ENCODE results near the gene CPTP. TPM values are rescaled to one million over a fixed set of nuclear protein-coding genes. Genes with fewer than 3 reads are reported as not detected.

CPTP gene
- polyA plus RNA-seq, 6 donors from 2014 or later, result 7.9 to 16.9 (median 10.7) TPM

DNA sequence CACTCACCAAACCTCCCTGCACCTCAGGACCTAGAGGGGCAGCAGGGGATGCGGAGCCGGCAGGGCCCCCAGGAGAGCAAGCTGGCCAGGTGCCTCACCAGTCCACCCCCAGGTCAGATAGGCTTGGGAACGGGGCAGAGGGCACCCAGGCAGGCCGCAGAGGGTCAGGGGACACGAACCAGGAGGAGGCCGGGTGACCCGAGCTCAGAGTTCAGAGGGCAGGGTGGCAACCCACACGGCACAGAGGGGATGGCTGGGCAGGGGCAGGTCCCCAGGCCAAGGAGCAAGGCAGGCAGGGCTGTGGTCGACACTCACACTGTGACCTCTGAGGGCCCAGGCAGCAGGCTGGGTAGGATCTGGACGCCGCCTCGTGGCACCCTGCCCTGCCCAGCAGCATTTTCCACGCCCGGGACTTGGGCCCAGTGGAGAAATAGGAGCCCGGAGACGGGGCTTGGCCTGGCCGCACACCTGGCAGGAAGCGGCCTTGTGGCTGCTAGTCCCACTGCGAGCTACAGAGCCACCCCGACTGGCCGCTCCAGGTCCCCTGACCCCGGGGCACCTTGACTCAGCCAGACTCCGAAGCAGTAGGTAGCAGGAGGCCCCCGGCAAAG lies 19.3 kb downstream of the CPTP start:
- Mint-ChIP-seq H3K27ac (no peak overlapping the region), H3K36me3 (no peaks in the 10 kb centered on the region), H3K4me1 (peaks cover 3 to 16% (median 15%) of the 10 kb centered on the region in 3 donors), H3K9me3 (no peaks in the 10 kb centered on the region), H3K4me3 (no peak overlapping the region), H3K27me3 (no peaks in the 10 kb centered on the region)
- ATAC-seq (ENCODE audit: low read depth in 2 of 2), result no peak
- DNase-seq, result no peak

DNA sequence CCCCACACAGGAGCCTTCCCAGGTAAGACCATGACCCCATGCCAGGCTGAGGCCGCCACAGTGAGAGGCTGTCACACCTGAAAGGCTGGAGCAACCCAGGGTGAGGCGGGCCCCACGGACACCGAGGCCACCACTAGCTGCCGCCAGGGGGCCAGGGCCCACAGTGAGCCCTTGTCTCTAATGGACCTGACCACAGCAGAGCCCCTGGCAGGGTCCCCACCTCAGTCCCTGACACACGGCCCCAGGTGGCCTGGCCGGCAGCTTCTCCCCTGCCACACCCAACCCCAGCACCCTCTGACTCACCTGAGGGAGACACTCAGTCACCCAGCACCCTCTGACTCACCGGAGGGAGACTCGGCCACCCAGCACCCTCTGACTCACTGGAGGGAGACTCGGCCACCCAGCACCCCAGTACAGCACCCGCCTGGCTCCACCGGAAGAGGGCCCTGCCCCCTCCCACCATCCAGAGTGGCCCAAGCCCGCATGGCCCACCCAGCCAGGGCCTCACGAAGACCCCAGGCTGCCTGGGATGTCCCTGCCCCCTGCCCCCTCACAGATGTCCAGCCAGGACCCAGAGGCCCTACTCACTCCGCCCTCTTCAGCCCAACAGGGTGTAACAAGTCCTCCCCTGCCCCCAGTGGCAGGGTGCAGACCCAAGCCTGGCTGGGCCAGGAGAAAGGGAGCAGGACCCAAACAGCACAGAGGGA lies 20.2 kb downstream of the CPTP start:
- H3K9me3 Mint-ChIP-seq, result no peaks in the 10 kb centered on the region

DNA sequence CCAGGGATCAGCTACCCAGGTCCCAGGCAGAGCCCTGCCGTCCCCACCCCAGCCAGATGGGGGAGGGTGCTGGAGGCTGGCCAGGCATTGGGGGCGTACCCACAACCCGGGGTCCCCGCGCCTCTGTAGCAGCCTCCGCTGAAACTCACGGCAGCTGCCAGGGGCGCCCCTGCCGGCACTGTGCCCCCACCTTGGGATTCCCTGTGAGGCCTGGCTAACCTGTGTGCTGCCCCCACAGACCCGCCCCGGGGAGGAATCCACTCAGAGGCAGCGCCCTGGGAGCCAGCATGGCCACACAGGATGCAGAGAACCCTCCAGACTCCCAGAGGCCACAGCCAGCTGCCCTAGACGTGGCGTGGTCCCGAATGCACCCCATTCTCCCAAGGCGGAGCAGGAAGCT lies 20.8 kb downstream of the CPTP start:
- H3K27ac Mint-ChIP-seq, result no peak overlapping the region
- no peak overlapping the region for H3K4me3 Mint-ChIP-seq
- ATAC-seq (ENCODE audit: low read depth in 2 of 2) (no peak), DNase-seq (no peak)
- no peaks in the 10 kb centered on the region for H3K36me3 Mint-ChIP-seq
- peaks cover 3 to 16% (median 15%) of the 10 kb centered on the region in 3 donors for H3K4me1 Mint-ChIP-seq
- H3K9me3 Mint-ChIP-seq, result no peaks in the 10 kb centered on the region
- H3K27me3 Mint-ChIP-seq, result no peaks in the 10 kb centered on the region

More for the DNA sequence above, 20.2 kb downstream of the CPTP start:
- Mint-ChIP-seq H3K27me3 (no peaks in the 10 kb centered on the region), H3K27ac (no peak overlapping the region), H3K4me3 (no peak overlapping the region), H3K4me1 (peaks cover 3 to 16% (median 15%) of the 10 kb centered on the region in 3 donors), H3K36me3 (no peaks in the 10 kb centered on the region)
- ATAC-seq (ENCODE audit: low read depth in 2 of 2) (no peak), DNase-seq (no peak)

DNA sequence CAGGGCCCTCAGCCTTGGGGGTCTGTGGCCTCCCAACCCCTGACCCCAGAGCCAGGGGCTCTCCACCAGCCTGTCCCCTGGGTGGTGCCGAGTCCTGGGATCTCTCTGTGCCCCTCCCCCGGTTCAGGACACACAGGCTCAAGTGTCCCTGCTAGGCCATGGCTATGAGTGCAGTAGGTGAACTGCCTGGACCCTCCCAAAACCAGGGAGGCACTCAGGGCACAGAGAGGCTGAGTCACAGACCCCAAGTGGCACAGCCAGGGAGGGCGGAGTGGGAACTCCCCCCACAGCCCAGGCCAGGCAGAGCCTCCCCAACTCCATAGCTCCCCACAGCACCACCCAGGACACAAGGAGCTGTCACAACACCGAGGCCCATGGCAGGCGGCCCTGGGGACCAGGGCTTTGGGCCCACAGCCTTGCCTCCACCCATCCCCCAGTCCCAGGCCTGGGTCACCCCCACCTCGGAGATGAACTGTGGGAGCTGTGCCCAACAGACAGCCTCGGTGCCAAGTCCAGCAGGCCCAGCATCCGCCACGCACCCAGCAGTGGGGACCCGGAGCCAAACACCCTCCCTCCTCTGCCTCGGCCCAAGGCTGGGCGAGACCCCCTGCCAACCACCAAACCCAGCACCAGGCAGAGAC lies 21.4 kb downstream of the CPTP start:
- no peak for DNase-seq
- H3K4me3 Mint-ChIP-seq, result peak overlapping the region in 2 of 8 donors; percentile 61
- no peaks in the 10 kb centered on the region for H3K36me3 Mint-ChIP-seq
- no peaks in the 10 kb centered on the region for H3K27me3 Mint-ChIP-seq
- ATAC-seq (ENCODE audit: low read depth in 2 of 2), result no peak
- no peak overlapping the region for H3K27ac Mint-ChIP-seq
- no peaks in the 10 kb centered on the region for H3K9me3 Mint-ChIP-seq
- peaks cover 3 to 15% (median 14%) of the 10 kb centered on the region in 3 donors for H3K4me1 Mint-ChIP-seq

DNA sequence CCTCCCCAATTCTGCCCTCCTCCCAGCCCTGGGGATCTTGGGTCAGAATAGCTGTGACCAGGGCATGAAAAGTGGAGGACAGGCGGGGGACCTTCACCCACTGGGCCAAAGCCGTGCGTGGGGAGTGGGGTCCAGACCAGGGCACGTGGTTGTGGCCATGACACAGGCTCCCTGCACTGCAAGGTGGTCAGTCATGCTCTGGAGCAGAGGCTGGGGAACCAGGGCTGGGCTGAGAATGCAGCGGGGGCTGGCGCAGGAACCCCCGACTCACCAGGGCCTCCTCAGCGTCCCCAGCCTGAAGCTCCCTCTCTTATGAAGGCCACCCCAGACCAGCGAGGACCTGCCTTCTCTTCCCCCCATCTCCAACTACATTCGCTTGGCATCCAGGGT lies 21.9 kb downstream of the CPTP start:
- Mint-ChIP-seq H3K9me3 (no peaks in the 10 kb centered on the region), H3K27ac (no peak overlapping the region), H3K27me3 (no peaks in the 10 kb centered on the region), H3K4me1 (peaks cover 3 to 15% (median 12%) of the 10 kb centered on the region in 3 donors), H3K36me3 (no peaks in the 10 kb centered on the region), H3K4me3 (peak overlapping the region in 4 of 8 donors; percentile 49 to 76 (median 68))
- DNase-seq (no peak), ATAC-seq (ENCODE audit: low read depth in 2 of 2) (no peak)

DNA sequence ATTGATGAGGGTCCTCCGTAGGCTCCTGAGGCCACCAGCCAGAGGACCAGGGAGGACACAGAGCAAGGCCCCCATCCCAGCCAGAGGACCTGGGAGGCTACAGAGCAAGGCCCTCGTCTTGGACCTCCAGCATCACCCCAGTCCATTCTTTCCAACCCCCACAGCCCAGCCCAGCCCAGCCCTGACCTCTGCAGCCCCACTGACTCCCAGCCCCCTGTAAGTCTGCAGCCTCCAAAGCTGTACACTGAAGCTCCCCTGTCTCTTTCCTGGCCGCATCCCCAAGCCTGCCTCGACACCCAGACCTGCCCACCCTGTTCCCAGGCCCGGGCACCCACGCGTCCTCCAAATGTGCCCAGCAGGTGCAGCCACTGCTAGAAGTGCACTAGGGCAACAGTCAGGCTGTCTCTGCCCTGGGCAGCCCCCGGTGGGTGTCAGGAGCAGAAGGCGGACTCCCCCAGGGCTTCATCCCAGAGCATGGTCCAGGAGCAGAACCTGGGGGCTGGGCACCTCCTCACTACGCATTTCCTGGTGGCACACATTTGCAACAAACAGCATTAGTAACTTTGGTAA lies 22.5 kb downstream of the CPTP start:
- H3K27me3 Mint-ChIP-seq, result peaks cover 0 to 2% (median 0%) of the 10 kb centered on the region in 3 donors
- DNase-seq, result no peak
- no peak for ATAC-seq (ENCODE audit: low read depth in 2 of 2)
- peak overlapping the region in 7 of 8 donors; percentile 49 to 86 (median 76) for H3K4me3 Mint-ChIP-seq
- no peaks in the 10 kb centered on the region for H3K9me3 Mint-ChIP-seq
- H3K36me3 Mint-ChIP-seq, result no peaks in the 10 kb centered on the region
- peak overlapping the region in 1 of 6 donors; percentile 64 for H3K27ac Mint-ChIP-seq
- peaks cover 6 to 19% (median 14%) of the 10 kb centered on the region in 3 donors for H3K4me1 Mint-ChIP-seq

DNA sequence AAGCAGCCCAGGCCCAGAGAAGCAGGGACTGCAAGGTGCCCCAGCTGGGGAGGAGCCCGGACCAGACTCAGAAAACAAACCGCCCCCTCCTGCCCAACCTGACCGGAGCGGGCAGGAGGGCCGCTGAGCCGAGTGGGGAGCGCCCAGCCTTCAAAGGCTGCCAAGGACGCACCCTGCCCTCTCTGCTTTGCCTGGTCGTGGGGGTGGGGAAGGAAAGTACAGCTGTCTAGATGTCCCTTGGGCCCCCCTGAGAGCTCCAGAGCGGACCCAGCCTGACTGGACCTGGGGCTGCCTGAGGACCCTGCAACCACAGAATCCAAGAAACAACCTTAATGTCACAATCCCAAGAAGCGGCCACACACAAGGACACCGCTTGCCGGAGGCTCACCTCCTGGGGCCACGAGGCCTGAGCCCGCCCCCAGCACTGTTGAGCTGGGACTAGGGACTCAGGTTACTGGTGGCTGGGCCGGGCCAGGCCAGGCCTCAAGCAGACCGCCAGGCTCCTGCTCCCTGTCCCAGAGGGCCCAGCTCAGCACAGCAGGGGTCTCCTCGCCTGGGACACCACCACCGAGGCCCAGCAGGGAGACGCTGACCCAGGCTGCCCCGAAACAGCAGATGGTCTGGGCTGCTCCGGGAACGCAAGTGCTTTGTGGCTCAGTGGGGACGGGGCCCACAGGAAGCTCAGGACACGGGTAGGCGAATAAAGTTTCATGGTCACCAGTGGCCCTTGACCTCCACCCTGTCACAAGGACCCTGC lies 23.2 kb downstream of the CPTP start:
- Mint-ChIP-seq H3K27ac (peak overlapping the region in 4 of 6 donors; percentile 32 to 78 (median 52)), H3K36me3 (no peaks in the 10 kb centered on the region), H3K4me1 (peaks cover 13 to 26% (median 21%) of the 10 kb centered on the region in 3 donors), H3K9me3 (no peaks in the 10 kb centered on the region), H3K4me3 (peak overlapping the region; percentile 74 to 90 (median 78)), H3K27me3 (peaks cover 6 to 9% (median 6%) of the 10 kb centered on the region in 3 donors)
- ATAC-seq (ENCODE audit: low read depth in 2 of 2), result no peak
- DNase-seq, result no peak

DNA sequence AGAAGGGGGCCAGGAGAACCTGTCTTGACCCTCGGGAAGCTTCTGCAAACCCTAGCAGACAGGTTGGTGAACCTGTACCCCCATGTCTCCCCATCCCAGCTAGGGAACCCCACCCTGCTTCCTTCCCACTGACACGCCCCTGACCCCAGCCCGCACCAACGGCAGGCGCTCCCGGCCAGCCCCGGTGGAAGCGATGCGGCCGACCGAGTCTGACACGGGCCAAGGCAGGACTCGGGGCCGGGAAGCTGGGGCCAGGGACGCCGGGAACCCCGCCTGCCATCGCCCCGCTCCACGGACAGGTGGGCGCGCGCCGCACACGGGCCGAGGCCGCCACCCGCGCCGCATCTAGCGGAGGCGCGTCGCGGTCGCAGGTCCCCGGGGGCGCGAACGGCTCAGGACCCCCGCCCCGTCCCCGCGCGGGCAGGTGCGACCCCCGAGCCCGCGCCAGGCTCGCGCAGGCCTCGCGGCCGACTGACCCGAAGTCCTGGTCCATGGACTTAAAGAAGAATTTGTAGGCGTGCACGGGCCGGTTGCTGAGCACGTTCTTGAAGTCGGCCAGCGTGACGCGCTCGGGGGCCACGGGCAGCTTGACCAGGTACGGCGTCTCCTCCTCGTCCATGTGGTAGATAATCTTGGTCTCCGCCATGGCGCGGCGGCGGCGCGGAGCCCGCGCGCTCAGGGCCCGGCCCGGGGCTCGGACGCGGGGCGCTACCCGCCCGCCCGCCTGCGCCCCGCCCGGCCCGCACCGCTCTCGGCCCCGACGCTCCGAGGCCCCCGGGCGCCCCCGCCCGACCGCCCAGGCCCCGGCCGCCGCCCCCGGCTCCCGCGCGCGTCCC lies 24.0 kb downstream of the CPTP start:
- Mint-ChIP-seq H3K27ac (peak overlapping the region in 5 of 6 donors; percentile 32 to 78 (median 56)), H3K36me3 (no peaks in the 10 kb centered on the region), H3K4me3 (peak overlapping the region; percentile 74 to 90 (median 78)), H3K9me3 (no peaks in the 10 kb centered on the region), H3K4me1 (peaks cover 16 to 30% (median 27%) of the 10 kb centered on the region in 3 donors), H3K27me3 (peaks cover 8 to 17% (median 11%) of the 10 kb centered on the region in 3 donors)
- peak; percentile 36 to 42 for ATAC-seq (ENCODE audit: low read depth in 2 of 2)
- DNase-seq, result no peak

DNA sequence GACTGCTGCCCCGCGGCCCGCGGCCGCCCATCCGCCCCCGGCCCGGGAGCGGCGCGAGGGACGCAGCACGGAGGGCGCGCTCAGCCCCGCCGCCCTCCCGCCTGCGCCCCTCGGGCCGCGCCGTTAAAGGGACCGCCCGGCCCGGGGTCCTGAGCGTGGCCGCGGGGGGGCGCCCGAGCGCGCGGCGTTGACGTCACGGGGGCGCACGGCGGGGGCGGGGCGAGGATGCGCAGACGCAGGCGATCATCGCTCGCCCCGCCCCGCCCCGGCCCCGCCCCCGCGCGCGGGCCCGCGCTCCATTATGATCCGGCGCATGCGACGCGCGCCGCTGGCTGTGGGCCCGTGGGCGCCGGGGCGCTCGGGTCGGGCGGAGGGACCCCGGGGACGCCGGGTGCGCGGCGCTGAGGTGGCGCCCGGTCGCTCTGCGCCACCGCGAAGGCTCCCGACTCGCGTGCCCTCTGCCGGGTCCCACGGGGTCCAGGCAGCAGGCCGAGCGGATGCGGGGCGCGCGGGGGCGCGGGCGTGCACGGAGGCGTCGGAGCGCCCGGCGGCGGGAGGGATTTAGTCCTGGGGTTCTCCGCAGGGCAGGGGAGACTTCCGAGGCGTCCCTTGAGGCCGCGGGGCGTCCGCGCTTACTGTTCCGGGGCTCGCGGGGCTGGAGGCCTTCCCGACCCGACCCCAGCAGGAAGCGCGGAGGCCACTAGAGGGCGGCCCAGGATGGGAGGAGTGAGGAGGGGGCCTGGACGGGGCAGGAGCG lies 24.8 kb downstream of the CPTP start, which contains the start of gene DVL1:
DVL1 (minus strand) TSS at position 163 of the 757 bp plus-strand sequence. CDS start 353 bp downstream, outside the sequence.
- H3K4me1 Mint-ChIP-seq, result peaks cover 19 to 36% (median 27%) of the 10 kb centered on the region in 3 donors
- no peaks in the 10 kb centered on the region for H3K9me3 Mint-ChIP-seq
- H3K27me3 Mint-ChIP-seq, result peaks cover 8 to 25% (median 11%) of the 10 kb centered on the region in 3 donors
- ATAC-seq (ENCODE audit: low read depth in 2 of 2) (peak; percentile 79 to 83), DNase-seq (peak; percentile 77)
- no peaks in the 10 kb centered on the region for H3K36me3 Mint-ChIP-seq
- peak within 1 kb of the TSS in 5 of 6 donors; percentile 32 to 78 (median 56) for H3K27ac Mint-ChIP-seq
- peak within 1 kb of the TSS; percentile 74 to 90 (median 78) for H3K4me3 Mint-ChIP-seq

DNA sequence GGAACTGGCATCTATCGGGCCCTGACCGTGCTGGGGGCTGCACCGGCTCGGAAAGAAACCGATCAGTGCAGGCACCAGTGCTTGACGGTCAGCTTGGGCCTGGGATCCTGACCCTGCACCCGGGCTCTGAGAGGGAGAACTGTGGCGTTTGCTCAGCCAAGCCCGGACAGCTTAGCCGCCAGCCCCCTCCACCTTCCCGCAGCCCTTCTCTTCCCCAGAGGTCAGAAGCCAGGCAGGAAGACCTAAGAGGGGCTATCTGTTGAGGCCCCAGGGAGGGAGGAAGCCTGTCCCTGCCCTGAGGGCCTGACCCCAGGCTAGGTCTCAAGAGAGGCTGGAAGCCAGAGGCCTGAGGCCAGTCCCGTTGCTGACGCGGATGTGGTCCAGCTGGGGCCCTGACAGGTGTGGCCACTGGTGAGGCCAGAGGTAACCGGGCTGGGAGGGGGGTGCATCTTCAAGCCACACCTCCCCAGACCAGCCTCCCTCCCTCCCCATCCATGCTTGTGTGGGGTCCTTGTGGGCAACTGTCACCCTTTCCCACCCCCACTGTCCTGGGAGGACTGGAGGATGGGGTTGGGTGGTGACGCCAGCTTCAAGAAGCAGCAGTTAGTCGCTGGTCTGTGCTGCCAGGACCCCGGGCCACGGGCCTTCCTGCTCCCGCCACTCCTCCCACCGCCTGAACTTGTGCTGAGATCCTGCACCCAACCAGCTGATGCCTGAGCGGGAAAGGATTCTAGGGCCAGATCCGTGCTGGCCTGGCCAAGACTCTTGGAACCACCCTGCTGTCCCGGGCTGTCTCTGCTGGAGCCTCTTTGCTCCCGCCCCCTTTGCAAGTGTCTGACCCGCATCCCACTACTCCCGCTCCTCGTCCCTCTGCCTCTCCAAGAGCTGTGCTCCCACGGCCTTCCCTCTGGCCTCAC lies 27.2 kb downstream of the CPTP start:
- Mint-ChIP-seq H3K27ac (peak overlapping the region in 5 of 6 donors; percentile 6 to 87 (median 78)), H3K4me3 (peak overlapping the region; percentile 65 to 87 (median 74)), H3K27me3 (peaks cover 8 to 25% (median 11%) of the 10 kb centered on the region in 3 donors), H3K36me3 (no peaks in the 10 kb centered on the region), H3K4me1 (peaks cover 20 to 41% (median 25%) of the 10 kb centered on the region in 3 donors), H3K9me3 (no peaks in the 10 kb centered on the region)
- no peak for DNase-seq
- ATAC-seq (ENCODE audit: low read depth in 2 of 2), result no peak
